ENCODE measurements around the gene DRD1.
"Not testable (repeated sequence)": the region's sequence is repeated elsewhere in the genome, so short reads cannot be mapped to it uniquely, and the experiment has no call there.

Gene DRD1

DNA sequence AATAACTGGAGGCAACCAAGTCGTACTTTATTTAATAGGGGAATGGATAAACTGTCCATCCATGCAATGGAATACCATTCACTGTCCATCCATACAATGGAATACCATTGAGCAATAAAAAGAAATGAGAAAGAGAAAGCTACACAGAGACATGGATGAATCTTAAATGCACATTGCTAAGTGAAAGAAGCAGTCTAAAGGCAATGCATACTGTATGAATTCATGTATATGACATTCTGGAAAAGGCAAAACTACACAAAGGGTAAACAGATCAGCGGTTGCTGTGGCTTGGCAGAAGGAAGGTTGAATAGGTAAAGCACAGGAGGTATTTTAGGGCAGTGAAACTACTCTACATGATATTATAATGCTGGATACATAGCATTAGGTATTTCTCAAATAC, 16.2 kb downstream of the DRD1 start:
- no peak for DNase-seq (ENCODE audit: low read depth in 2 of 2)

DNA sequence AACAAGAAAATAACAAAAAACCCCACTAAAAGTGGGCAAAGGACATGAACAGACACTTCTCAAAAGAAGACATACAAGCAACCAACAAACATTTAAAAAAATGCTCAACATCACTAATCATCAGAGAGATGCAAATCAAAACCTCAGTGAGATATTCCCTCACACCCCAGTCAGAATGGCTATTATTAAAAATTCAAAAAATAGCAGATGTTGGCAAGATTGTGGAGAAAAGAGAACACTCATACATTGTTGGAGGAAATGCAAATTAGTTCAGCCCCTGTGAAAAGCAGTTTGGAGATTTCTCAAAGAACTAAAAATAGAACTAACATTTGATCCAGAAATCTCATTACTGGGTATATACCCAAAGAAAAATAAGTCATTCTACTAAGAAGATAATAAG, 19.4 kb downstream of the DRD1 start:
- not testable (repeated sequence) for DNase-seq (ENCODE audit: low read depth in 2 of 2)

DNA sequence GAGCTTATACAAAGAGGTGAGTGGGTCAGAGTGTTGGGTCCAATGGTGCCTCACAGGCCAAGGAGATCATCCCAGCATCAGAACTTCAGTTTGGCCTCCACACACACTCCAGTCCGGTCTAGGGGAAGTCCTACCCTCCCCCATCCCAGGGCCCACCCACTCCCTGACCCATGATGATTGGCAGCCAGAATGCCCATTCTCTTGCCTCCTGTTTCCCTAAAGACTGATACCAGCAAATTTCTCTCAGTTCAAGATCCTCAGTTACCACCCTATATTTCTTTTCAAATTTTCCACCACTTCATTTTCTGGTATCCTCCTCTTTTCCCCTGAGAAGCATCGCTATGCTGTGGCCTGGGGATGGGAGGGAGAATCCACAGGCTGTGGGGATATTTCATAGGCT, 21.9 kb downstream of the DRD1 start:
- no peak for DNase-seq (ENCODE audit: low read depth in 2 of 2)

DNA sequence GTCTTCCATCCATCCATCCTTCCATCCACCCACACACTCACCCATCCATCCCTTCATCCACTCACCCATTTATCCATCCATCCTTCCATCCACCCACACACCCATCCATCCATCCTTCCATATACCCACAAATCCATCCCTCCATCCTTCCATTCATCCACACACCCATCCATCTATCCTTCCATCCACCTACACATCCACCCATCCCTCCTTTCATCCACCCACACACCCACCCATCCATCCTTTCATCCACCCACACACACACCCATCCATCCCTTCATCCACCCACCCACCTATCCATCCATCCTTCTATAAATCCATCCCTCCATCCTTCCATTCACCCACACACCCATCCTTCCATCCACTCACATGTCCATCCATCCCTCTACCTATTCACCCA, 23.6 kb downstream of the DRD1 start:
- no peak for DNase-seq (ENCODE audit: low read depth in 2 of 2)

DNA sequence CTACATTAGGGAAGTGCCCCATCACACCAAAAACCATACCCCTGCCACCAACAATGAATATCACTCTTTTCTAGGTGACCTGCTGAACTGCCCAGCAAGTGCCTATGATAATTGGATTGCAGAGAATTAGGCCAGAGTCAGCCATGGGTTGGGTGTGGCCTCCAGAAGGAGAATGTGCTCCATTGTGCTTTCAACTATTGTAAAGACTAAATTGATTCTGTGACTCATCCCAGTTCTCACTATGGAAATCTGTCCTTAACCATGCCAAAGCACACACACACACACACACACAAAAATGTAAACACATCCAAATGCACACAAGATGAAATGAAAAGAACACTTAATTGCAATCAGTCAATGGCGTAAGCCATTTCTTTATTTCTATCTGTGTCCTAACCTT, 25.7 kb downstream of the DRD1 start:
- DNase-seq (ENCODE audit: low read depth in 2 of 2), result no peak

DNA sequence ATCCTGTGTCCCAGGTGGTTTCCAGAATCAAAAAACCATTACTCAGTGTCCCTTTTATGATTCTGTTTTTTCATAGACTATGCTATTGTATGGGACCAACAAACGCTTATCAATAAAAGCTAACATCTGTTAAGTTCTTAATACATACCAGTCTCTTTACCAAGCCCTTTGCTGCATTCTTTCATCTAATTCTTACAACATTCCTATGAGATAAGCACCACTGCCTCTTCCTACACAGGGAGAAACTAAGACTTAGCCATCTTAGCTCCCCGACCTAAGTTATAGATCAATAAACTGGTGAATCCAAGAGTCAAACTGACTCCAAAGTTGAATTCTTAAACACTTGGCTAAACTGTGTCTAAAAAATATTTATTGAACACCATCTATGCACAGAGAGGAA, 26.6 kb downstream of the DRD1 start:
- no peak for DNase-seq (ENCODE audit: low read depth in 2 of 2)

DNA sequence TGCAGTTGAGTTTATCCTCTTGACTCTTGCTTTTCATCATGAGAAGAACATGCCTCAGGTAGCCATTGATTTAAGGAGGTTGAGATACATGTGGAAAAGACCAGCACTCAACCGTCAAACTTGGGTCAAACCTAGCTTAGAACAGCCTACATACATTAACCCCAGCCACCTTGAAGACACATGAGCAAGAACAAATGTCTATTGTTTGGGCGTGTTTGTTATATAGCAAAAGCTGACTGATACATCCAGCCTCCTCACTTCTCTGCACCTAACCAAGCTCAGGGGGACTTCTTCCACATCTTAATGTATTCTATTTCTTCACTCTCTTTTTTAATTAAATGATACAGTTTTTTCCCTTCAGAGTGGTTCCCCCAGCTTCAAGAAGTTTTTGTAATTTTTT, 28.7 kb downstream of the DRD1 start:
- no peak for DNase-seq (ENCODE audit: low read depth in 2 of 2)

DNA sequence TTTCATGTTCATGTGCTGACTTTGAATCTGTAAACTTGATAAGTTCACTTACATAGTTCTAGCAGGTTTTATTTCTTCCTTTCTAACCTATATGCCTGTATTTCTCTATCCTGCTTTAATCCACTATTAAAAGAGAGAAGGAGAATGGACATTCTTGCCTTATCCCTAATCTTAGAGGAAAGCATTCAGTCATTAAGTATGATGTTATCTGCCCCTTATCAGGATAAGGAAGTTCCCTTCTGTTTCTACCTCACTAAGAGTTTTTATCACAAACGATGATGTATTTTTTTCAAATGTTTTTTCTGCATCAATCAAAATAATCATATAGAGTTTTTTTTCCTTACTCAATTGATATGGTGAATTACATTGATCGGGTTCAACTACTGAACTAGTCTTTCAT, 33.1 kb downstream of the DRD1 start:
- no peak for DNase-seq (ENCODE audit: low read depth in 2 of 2)

DNA sequence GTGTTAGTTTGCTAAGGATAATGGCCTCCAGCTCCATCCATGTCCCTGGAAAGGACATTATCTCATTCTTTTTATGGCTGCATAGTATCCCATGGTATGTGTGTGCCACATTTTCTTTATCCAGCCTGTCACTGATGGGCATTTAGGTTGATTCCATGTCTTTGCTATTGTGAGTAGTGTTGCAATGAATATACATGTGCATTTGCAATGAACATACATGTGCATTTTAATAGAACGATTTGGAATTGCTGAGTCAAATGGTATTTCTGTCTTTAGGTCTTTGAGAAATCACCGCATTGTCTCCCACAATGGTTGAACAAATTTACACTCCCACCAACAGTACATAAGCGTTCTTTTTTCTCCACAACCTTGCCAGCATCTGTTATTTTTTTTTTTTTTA, 37.7 kb downstream of the DRD1 start:
- DNase-seq (ENCODE audit: low read depth in 2 of 2), result no peak

DNA sequence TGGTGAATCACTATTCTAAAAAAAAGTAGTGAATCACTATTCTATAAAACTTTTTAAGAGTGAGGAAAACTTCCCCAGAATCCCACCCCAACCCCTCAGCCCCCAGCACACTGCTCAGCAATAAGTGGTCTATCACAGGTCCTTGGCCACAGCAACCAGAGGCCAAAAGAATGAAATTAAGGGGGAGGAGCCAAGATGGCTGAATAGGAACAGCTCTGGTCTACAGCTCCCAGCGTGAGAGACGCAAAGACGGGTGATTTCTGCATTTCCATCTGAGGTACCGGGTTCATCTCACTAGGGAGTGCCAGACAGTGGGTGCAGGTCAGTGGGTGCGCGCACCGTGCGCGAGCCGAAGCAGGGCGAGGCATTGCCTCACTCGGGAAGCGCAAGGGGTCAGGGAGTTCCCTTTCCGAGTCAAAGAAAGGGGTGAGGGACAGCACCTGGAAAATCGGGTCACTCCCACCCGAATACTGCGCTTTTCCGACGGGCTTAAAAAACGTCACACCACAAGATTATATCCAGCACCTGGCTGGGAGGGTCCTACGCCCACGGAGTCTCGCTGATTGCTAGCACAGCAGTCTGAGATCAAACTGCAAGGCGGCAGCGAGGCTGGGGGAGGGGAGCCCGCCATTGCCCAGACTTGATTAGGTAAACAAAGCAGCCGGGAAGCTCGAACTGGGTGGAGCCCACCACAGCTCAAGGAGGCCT, 46.2 kb downstream of the DRD1 start:
- DNase-seq (ENCODE audit: low read depth in 2 of 2), result not testable (repeated sequence)

DNA sequence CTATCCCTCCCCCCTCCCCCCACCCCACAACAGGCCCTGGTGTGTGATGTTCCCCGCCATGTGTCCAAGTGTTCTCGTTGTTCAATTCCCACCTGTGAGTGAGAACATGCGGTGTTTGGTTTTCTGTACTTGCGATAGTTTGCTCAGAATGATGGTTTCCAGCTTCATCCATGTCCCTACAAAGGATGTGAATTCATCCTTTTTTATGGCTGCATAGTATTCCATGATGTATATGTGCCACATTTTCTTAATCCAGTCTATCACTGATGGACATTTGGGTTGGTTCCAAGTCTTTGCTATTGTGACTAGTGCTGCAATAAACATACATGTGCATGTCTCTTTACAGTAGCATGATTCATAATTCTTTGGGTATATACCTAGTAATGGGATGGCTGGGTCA, 48.6 kb downstream of the DRD1 start:
- DNase-seq (ENCODE audit: low read depth in 2 of 2), result not testable (repeated sequence)

DNA sequence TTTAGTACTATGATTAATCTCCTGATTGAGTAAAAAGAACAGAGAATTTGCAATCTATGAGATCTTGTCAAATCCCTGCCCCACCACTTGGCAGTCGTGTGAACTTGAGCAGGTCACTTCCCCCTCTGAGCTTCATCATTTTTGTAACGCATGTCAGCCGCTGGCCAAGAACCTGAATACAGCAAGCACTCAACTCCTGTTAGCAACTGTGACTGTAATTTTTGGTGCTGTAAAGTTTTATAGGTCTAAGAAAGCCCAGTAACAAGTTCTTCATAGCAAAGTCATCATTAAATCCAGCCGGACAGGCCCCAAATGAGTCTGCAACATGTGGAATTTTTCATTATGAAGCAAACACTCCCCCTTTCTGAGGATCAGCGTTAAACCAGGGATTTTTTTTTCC, 49.4 kb downstream of the DRD1 start:
- no peak for DNase-seq (ENCODE audit: low read depth in 2 of 2)

DNA sequence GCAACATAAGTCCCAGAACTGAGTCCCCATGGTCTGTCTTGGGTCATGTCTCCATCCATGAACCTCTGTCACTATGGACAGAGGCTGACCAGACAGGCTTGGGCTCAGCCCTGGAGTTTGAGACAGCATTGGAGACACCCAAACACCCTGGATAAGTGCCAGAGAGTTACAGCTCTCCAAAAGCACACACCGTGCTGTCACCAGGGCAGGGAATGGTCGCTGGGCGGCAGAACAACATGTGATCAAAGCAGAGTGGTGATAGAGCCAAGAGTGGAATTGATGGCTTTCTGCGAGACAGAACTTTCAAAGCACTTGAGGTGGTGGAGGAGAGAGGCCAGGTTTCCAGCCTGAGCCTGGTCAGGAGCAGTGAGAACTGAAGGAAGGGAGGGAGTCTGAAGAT, 50.1 kb downstream of the DRD1 start:
- DNase-seq (ENCODE audit: low read depth in 2 of 2), result no peak

DNA sequence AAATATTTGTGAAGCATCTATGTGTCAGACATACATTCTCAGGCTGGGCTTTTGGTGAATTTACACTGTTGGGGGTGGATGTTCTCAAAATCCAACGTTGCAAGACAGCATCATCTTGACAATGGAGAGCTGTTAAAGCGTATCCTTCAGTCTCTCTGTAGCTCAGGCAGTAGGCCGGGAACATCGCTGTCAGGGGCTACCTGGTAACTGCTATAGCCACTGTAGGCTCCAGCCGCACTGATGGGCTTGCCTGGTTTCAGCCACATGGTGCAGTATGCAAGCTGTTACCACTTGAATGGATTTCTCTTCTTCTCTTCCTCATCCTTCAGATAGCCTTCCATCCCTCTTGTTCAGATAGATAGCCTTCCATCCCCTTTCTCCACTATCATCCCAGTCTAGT, 51.7 kb downstream of the DRD1 start:
- no peak for DNase-seq (ENCODE audit: low read depth in 2 of 2)

DNA sequence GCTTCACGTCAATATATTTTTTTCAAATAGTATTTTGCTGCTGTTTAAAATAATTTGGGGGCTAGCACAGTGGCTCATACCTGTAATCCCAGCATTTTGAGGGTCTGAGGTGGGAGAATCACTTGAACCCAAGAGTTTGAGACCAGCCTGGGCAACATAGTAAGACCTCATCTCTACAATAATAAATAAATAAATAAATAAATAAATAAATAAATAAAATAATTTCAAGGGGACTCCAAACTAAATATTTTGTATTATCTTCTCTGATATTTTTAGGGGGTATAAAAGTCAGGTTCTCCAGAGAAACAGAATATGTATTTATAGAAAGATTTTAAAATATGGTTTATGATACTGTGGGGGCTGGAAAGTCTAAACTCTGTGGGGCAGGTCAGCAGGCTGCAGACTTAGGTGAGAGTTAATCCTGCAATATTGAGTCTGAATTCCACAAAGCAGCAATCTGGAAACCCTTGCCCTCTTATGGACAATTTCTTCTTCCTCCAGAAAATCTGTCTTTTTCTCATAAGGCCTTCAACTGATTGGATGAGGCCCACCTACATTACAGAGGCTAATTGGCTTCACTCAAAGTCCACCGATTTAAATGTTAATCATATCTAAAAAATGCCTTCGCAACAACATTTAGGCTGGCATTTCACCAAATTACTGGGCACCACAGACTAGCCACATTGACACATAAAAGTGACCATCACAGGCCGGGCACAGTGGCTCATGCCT, 53.5 kb downstream of the DRD1 start:
- DNase-seq (ENCODE audit: low read depth in 2 of 2), result no peak
